ENCODE measurements around the gene SLC27A5. TPM values are rescaled to one million over a fixed set of nuclear protein-coding genes. Genes with fewer than 3 reads are reported as not detected.

Gene SLC27A5
- total and polyA plus RNA-seq, 9 of the 15 experiments (the other 6 are each of a cell fraction or from before 2014, with no cell fraction given) = 42.2 to 318 (median 64.7) TPM

GRCh38 chr19:58559275-58560006 lies 47.6 kb upstream of the SLC27A5 start (continued):
- peak; percentile 25 to 96 (median 41); a peak in 5 of 6 replicates for TF ChIP-seq ZBTB11 (CRISPR knock-in tag; IDR thresholded peaks at IDR 0.05)
- no peak for TF ChIP-seq ZNF707 (CRISPR knock-in tag; conservative IDR thresholded peaks at IDR 0.05)
- TF ChIP-seq MAFG (tag; conservative IDR thresholded peaks at IDR 0.05) = no peak
- TF ChIP-seq DIDO1 (tag; IDR thresholded peaks at IDR 0.05; ENCODE audit: low read depth) = 0 out of 2 replicates have a peak, but pooled peaks have one; percentile 49
- no peak for TF ChIP-seq ZNF311 (CRISPR knock-in tag; IDR thresholded peaks at IDR 0.05)
- TF ChIP-seq GATAD2A (IDR thresholded peaks at IDR 0.05) = no peak
- TF ChIP-seq ZZZ3 (IDR thresholded peaks at IDR 0.05) = peak; percentile 83
- no peak for TF ChIP-seq HMG20B (CRISPR knock-in tag; IDR thresholded peaks at IDR 0.05)
- TF ChIP-seq NR4A1 (CRISPR knock-in tag; IDR thresholded peaks at IDR 0.05) = no peak
- TF ChIP-seq NR4A1 (tag; IDR thresholded peaks at IDR 0.05) = peak; percentile 81; the same call in 1 of the 2 replicates
- TF ChIP-seq ZNF224 (CRISPR knock-in tag; IDR thresholded peaks at IDR 0.05) = no peak
- no peak for TF ChIP-seq KLF10 (CRISPR knock-in tag; IDR thresholded peaks at IDR 0.05)
- TF ChIP-seq ZNF830 (CRISPR knock-in tag; IDR thresholded peaks at IDR 0.05) = peak; percentile 59; the same call in 1 of the 2 replicates
- no peak for TF ChIP-seq ZNF766 (CRISPR knock-in tag; conservative IDR thresholded peaks at IDR 0.05)
- TF ChIP-seq FOXA1 (IDR thresholded peaks at IDR 0.05; ENCODE audit: borderline replicate concordance) = no peak
- no peak for TF ChIP-seq ZNF174 (CRISPR knock-in tag; IDR thresholded peaks at IDR 0.05)
- no peak for TF ChIP-seq ZNF140 (CRISPR knock-in tag; IDR thresholded peaks at IDR 0.05)
- 0 out of 2 replicates have a peak, but pooled peaks have one; percentile 17 for TF ChIP-seq E2F5 (CRISPR knock-in tag; IDR thresholded peaks at IDR 0.05)
- no peak for TF ChIP-seq SETDB1 (IDR thresholded peaks at IDR 0.05; ENCODE audit: low read length)
- TF ChIP-seq NR2C1 (IDR thresholded peaks at IDR 0.05) = peak; percentile 79
- peak; percentile 78 for TF ChIP-seq NR2C1 (tag; IDR thresholded peaks at IDR 0.05)
- TF ChIP-seq ZNF12 (CRISPR knock-in tag; IDR thresholded peaks at IDR 0.05) = no peak
- no peak for TF ChIP-seq SMARCB1 (IDR thresholded peaks at IDR 0.05; ENCODE audit: insufficient read length, low read depth)
- TF ChIP-seq CBX2 (IDR thresholded peaks at IDR 0.05; ENCODE audit: insufficient read depth, low read length, poor library complexity, severe bottlenecking) = no peak
- 0 out of 2 replicates have a peak, but pooled peaks have one; percentile 28 for TF ChIP-seq ZBTB9 (CRISPR knock-in tag; IDR thresholded peaks at IDR 0.05)

All from K562 (cell line).